Neural progenitor cell (in vitro differentiated cells): ENCODE results near the gene METRNL.

ENCODE experiments used
- EZH2 ChIP-seq: fragments of 200-600 bp; sonication (generic); IDR thresholded peaks from 2 replicates; pipeline ENCODE4 v1.6.1; 2017; ENCODE audit warnings: antibody characterized with exemption, mild to moderate bottlenecking, moderate library complexity
- TF ChIP-seq, protein P1 (sequence below): fragments of 200-600 bp; sonication (generic); IDR thresholded peaks from 2 replicates; pipeline ENCODE4 v1.5.1; 2017; ENCODE audit warnings: antibody characterized with exemption, mild to moderate bottlenecking

- peak; percentile 92 for TF ChIP-seq EZH2
- TF ChIP-seq, protein P1, sequence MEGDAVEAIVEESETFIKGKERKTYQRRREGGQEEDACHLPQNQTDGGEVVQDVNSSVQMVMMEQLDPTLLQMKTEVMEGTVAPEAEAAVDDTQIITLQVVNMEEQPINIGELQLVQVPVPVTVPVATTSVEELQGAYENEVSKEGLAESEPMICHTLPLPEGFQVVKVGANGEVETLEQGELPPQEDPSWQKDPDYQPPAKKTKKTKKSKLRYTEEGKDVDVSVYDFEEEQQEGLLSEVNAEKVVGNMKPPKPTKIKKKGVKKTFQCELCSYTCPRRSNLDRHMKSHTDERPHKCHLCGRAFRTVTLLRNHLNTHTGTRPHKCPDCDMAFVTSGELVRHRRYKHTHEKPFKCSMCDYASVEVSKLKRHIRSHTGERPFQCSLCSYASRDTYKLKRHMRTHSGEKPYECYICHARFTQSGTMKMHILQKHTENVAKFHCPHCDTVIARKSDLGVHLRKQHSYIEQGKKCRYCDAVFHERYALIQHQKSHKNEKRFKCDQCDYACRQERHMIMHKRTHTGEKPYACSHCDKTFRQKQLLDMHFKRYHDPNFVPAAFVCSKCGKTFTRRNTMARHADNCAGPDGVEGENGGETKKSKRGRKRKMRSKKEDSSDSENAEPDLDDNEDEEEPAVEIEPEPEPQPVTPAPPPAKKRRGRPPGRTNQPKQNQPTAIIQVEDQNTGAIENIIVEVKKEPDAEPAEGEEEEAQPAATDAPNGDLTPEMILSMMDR = no peak
These were observed 744 bp upstream of the METRNL start for GRCh38 chr17:83078378-83079351.
